Measurements from ENCODE around the gene OTP. TPM values are rescaled to one million over a fixed set of nuclear protein-coding genes. Genes with fewer than 3 reads are reported as not detected.

OTP gene
- total RNA-seq, 1 donor, result not detected

DNA sequence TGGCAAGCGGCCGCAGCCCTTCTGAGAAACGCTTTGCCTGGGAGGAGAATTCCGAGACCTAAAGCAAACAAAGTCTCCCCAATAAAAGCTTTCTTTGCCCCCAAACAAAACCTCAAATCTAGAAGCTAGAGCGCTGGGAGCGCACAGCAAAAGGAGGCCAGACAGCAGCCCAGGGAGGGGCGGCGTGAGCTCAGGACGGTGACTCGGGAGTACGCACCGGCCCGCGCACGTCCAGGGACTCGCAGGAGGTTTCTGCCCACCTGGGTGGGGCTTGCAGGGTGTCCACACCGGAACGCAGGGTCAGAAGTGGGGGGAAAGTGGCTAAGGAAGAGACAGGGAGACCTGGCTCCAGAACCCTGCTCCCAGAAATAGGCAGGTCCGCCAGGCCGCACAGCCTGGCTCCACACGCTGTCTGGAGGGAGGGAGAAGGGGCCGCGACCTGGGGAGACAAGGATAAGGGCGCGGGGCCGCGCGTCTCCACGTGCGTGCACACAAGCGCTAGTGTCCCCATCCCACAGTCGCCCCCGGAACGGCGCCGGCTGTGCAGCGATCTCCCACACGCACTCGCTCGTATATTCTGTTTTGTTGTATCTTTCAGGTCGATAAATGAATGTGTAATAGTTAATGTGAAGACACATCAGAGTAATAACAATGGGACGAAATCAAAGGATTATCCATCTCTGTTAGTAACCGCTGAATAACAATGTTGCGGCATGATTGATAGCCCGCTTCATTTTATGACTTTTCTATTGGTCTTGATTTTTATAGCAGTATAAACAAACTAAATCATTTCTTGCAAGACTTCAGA lies 2.3 kb upstream of the OTP start:
- H3K4me3 ChIP-seq (ENCODE audit: low read depth, low read length), result no peak overlapping the region
- no peak for DNase-seq (ENCODE audit: low read depth)
- TF ChIP-seq, protein P1, sequence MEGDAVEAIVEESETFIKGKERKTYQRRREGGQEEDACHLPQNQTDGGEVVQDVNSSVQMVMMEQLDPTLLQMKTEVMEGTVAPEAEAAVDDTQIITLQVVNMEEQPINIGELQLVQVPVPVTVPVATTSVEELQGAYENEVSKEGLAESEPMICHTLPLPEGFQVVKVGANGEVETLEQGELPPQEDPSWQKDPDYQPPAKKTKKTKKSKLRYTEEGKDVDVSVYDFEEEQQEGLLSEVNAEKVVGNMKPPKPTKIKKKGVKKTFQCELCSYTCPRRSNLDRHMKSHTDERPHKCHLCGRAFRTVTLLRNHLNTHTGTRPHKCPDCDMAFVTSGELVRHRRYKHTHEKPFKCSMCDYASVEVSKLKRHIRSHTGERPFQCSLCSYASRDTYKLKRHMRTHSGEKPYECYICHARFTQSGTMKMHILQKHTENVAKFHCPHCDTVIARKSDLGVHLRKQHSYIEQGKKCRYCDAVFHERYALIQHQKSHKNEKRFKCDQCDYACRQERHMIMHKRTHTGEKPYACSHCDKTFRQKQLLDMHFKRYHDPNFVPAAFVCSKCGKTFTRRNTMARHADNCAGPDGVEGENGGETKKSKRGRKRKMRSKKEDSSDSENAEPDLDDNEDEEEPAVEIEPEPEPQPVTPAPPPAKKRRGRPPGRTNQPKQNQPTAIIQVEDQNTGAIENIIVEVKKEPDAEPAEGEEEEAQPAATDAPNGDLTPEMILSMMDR (IDR thresholded peaks at IDR 0.05; ENCODE audit: insufficient read depth, low read depth, low read length), result no peak

DNA sequence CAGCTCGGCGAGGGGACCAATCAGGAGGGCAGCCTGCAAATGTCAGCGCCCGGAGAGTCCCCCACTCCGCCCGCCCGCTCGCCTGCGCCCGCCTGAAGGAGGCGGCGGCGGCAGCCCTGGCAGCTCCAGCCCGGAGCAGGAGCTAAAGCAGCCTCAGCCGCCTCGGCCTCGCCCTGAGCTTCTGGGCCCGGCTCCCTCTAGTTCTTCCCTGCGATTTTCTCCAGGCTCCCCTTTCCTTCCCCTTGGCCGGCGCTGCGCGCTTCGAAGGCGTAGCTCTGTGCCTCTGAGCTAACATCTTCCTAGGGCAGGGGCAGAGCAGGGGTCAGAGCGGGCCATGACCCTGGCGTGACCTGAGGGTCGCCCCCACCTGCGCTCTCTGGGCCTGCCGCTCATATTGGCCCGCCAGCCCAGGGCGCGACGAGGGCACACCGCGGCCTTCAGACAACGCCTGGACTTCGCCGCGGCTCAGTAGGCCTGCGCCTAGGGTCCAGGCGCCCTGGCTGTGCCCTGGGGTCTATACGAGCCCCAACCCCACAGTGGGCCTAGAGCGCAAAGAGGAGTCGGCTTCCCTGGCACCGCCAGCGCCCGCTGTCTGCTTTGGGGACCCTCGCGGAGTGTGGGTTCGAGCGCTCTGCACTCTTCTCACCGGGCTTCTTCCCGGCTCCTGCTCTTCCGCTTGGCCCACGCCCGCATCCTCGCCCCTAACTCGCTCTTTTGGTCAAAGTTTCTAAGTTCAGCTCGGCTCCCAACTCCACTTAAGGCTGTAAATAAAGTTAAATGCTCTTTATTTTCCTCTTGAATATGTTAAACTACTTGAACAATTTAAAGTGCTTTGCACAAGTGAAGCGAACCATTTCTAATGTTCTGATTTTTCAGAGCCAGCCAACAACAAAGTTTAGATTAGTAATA lies 504 bp upstream of the OTP start:
- H3K4me3 ChIP-seq (ENCODE audit: low read depth, low read length), result no peak overlapping the region
- DNase-seq (ENCODE audit: low read depth), result no peak
- TF ChIP-seq, protein P1 (IDR thresholded peaks at IDR 0.05; ENCODE audit: insufficient read depth, low read depth, low read length), result no peak

DNA sequence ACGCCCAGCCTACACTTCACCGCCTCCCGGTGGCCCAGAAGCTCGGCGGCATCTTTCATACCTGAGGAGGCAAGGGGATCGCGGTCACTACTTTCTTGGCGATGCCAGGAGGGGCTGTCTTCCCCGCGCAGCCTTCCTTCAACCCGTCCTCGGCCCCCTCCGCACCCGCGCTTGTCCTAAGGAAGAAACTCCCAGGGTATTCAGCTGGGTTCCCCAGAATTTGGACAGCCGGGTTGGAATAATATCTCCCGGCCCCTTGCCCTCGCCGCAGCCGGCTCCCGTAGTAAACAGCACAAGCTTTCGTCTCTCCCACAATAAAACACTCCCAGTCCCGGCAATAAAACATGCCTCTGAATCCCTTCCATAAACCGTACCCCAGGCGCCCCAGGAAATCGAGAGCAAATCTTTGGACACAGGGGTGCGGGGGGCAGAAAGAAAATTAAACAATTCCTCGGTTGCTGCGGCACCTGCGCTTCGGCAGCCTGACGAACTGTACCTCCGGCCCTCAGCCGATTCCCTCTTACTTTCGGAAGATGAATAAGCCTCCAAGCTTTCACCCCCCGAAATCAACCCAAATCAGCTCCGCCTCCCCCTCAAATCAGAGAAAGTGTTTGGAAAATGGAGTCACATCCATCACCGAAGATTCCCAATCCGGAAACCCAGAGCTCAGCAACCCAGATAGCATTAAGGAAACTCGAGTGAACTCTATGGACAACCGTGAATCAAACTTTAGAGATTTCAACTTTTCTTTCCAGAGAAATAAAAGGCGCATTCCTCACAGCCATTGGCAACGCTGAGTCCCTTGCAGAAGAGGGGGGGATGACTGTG lies 1.1 kb downstream of the OTP start:
- H3K4me3 ChIP-seq (ENCODE audit: low read depth, low read length), result no peak overlapping the region
- TF ChIP-seq, protein P1 (IDR thresholded peaks at IDR 0.05; ENCODE audit: insufficient read depth, low read depth, low read length), result no peak
- DNase-seq (ENCODE audit: low read depth), result no peak

DNA sequence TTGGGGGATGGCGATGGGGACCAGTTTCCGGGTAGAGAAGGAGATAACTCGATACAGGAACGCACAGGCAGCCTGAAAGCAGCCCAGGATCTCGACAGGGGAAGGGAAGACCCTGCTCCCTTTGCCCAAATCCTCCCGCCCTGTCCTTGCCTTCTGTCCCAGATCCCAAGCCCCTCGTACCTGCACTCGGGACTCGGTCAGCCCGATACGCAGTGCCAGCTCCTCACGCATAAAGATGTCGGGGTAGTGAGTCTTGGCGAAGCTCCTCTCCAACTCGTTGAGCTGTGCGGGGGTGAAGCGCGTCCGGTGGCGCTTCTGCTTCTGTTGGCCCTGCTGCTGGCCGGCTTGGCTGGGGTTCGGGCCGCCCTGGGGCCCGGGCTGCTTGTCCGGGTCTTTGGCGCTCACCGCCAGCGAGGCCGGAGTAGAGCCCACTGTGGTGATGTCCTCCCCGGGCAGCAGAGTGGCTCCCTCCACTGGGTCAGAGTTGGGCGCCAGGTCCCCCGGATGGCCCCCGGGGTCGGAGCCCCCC lies 1.8 kb downstream of the OTP start:
- no peak overlapping the region for H3K4me3 ChIP-seq (ENCODE audit: low read depth, low read length)
- TF ChIP-seq, protein P1 (IDR thresholded peaks at IDR 0.05; ENCODE audit: insufficient read depth, low read depth, low read length), result no peak
- no peak for DNase-seq (ENCODE audit: low read depth)

DNA sequence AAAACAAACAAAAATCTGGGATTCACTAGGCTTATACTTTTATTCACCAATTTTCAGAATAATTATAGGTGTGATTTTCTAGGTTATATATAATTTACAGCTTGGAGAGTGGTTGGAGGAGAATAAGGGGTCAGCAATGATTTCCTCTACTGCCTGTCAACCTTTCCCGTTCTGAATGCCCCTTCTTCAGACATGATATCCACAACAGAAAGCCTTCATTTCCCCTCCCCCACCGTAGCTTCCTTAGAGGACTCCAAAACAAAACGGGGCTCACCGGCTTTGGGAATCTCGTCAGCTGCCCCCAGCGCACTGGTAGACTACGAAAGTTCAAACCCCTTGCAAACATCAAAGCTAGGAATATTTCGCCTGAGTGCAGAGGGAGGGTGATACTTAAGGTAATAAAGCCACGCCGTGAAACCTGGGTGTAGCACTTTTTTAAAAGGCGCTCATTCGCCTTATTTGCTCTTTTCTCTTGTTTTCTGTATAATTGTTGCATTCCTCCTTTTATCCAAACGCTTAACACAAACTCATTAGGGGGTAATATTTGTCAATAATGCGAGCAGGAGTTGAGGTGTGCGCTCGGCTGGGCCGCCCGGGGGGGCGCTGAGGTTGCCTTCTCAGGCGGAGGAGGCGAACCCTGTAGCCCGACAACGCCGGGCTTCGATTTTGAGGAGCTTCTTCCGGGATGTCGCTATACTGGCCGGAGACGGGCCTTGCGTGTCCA lies 2.4 kb downstream of the OTP start:
- no peak for DNase-seq (ENCODE audit: low read depth)
- TF ChIP-seq, protein P1 (IDR thresholded peaks at IDR 0.05; ENCODE audit: insufficient read depth, low read depth, low read length), result no peak
- H3K4me3 ChIP-seq (ENCODE audit: low read depth, low read length), result no peak overlapping the region
